Liver (tissue), 3 donors: ENCODE measurements around the gene PITPNM3.

Source experiments
- CTCF ChIP-seq: fragments of 150-350 bp; IDR thresholded peaks from 2 replicates; pipeline ENCODE4 v1.5.1; 2017; ENCODE audit warnings: improper control_type of control experiment, low read depth, low read length; ENCODE audit not compliant: missing input control
- GABPA ChIP-seq, 2 donors: IDR thresholded peaks in 1 of 2; conservative IDR thresholded peaks in 1 of 2; 2 replicates each; pipeline ENCODE4 v1.6.1; 2016; ENCODE audit warnings: antibody characterized with exemption in 2 of 2, mild to moderate bottlenecking in 1 of 2, moderate library complexity in 1 of 2
- HNF4G ChIP-seq: IDR thresholded peaks from 2 replicates; pipeline ENCODE4 v1.6.1; 2016; ENCODE audit warnings: antibody characterized with exemption
- RAD21 ChIP-seq, 2 donors: IDR thresholded peaks; 2 replicates each; pipeline ENCODE4 v1.6.1; 2016; ENCODE audit warnings: antibody characterized with exemption in 2 of 2, mild to moderate bottlenecking in 2 of 2
- REST ChIP-seq: IDR thresholded peaks from 2 replicates; pipeline ENCODE4 v1.6.1; 2016; ENCODE audit warnings: antibody characterized with exemption, mild to moderate bottlenecking
- TAF1 ChIP-seq: conservative IDR thresholded peaks from 2 replicates; pipeline ENCODE4 v1.6.1; 2016; ENCODE audit warnings: antibody characterized with exemption, mild to moderate bottlenecking
- YY1 ChIP-seq: IDR thresholded peaks from 2 replicates; pipeline ENCODE4 v1.6.1; 2016; ENCODE audit warnings: antibody characterized with exemption, mild to moderate bottlenecking
- ZBTB33 ChIP-seq: IDR thresholded peaks from 2 replicates; pipeline ENCODE4 v1.6.1; 2016; ENCODE audit warnings: antibody characterized with exemption
- TF ChIP-seq, protein P1 (sequence below): IDR thresholded peaks from 2 replicates; pipeline ENCODE4 v1.6.1; 2016; ENCODE audit warnings: antibody characterized with exemption
- donor health status: healthy.
- donor health status: healthy.

- TF ChIP-seq GABPA (IDR thresholded peaks at IDR 0.05 in 1 of 2, conservative IDR thresholded peaks at IDR 0.05 in 1 of 2), result no peak
- TF ChIP-seq HNF4G, result no peak
- TF ChIP-seq CTCF, result no peak
- TF ChIP-seq REST, result no peak
- no peak for TF ChIP-seq YY1
- TF ChIP-seq TAF1, result no peak
- no peak for TF ChIP-seq RAD21 (IDR thresholded peaks at IDR 0.05)
- TF ChIP-seq, protein P1, sequence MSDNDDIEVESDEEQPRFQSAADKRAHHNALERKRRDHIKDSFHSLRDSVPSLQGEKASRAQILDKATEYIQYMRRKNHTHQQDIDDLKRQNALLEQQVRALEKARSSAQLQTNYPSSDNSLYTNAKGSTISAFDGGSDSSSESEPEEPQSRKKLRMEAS, result no peak
- no peak for TF ChIP-seq ZBTB33
Observed at GRCh38 chr17:6422654-6423241, 133.6 kb downstream of the PITPNM3 start.
